Right lobe of liver (tissue), 4 donors: Measurements from ENCODE around the gene SLC52A3.

Experiments
- CTCF ChIP-seq, 4 donors: fragments of 200-600 bp in 3 of 4; fragments of 450-650 bp in 1 of 4; IDR thresholded peaks; one replicate each; pipeline versions ENCODE4 v1.5.1 to v1.8.0; 2016 to 2022; ENCODE audit warnings: antibody characterized with exemption in 4 of 4, mild to moderate bottlenecking in 2 of 4
- POLR2A ChIP-seq: fragments of 450-650 bp; IDR thresholded peaks from one replicate; pipeline ENCODE4 v1.6.1; 2017; ENCODE audit warnings: antibody characterized with exemption, mild to moderate bottlenecking
- donor health status: DM: no; HTN: no; CAD: no.
- donor health status: DM: no; HTN: no; CAD: no.
- donor health status: DM: no; HTN: yes; CAD: no.

DNA sequence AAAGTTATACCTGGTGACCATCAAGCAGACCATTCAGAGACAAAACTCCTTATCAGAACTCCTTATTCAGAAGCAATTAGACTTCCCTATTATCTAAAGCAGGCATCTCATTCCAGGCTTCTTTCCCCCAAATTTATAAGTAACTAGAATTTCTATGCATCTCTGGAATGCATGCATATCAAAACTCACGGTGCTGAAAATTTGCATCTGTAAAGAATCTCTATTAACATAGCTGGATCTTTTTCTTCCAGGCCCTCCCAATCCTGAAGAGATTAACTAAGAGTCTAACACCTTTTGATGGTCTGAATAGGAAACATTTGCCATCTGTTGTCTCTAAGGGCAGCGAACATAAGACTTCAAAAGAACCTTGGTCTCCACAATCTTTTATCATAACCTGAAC, 22.8 kb upstream of the SLC52A3 start:
- TF ChIP-seq CTCF (IDR thresholded peaks at IDR 0.05) (no peak), POLR2A (no peak)
